GM10248 (cell line): ENCODE results near the gene SIRPG.

Experiments used
- CTCF ChIA-PET: fragments of 300-600 bp; sonication (Branson Sonifier 250); formaldehyde crosslinking; extraction: SDS; loops from one replicate; lab custom pipeline; 2021; ENCODE audit warnings: antibody characterized with exemption; lab: Yijun Ruan, JAX
- POLR2A ChIA-PET: fragments of 350-650 bp; sonication (Branson Sonifier 250); formaldehyde crosslinking; extraction: SDS; loops from one replicate; lab custom pipeline; 2020; ENCODE audit warnings: antibody characterized with exemption; lab: Yijun Ruan, JAX
- DNase-seq: peaks from one replicate; pipeline ENCODE4 v3.0.0; 2012; ENCODE audit errors: extremely low spot score
- CTCF ChIP-seq: IDR thresholded peaks from 2 replicates; pipeline ENCODE4 v1.5.1; 2012; ENCODE audit warnings: mild to moderate bottlenecking, low read depth; ENCODE audit errors: extremely low read depth, missing control alignments, control extremely low read depth

The SIRPG gene

GRCh38 chr20:1666802-1667201 lies 9.2 kb upstream of the SIRPG start:
- CTCF ChIA-PET = interaction anchor here (1.1 kb wide), 1 partner anchor 48 kb away, joined by 3 read pairs; no protein-coding TSS in a partner anchor
- POLR2A ChIA-PET = no interaction called here
- no peak for TF ChIP-seq CTCF

GRCh38 chr20:1665345-1665744 lies 7.8 kb upstream of the SIRPG start:
- ChIA-PET CTCF (interaction anchor here (1.2 to 2.1 kb wide), 6 partner anchors 11 to 131 kb away, joined by 3 to 7 read pairs (median 3); no protein-coding TSS in a partner anchor), POLR2A (no interaction called here)
- DNase-seq = no peak

More at GRCh38 chr20:1666802-1667201, 9.2 kb upstream of the SIRPG start:
- DNase-seq = no peak

GRCh38 chr20:1664911-1665310 lies 7.3 kb upstream of the SIRPG start:
- no peak for TF ChIP-seq CTCF
- peak; percentile 38 for DNase-seq
- ChIA-PET CTCF (interaction anchor here (1.3 to 2.1 kb wide), 3 partner anchors 69 to 131 kb away, joined by 3 to 7 read pairs (median 5); no protein-coding TSS in a partner anchor), POLR2A (no interaction called here)

More at GRCh38 chr20:1665345-1665744, 7.8 kb upstream of the SIRPG start:
- no peak for TF ChIP-seq CTCF

- no peak for TF ChIP-seq CTCF
- CTCF ChIA-PET = interaction anchor here (1.6 kb wide), 1 partner anchor 113 kb away, joined by 5 read pairs; no protein-coding TSS in a partner anchor
- POLR2A ChIA-PET = no interaction called here
- no peak for DNase-seq
Measured at GRCh38 chr20:1663917-1664316, 6.3 kb upstream of the SIRPG start.

GRCh38 chr20:1661542-1662299 lies 4.1 kb upstream of the SIRPG start:
- no peak for TF ChIP-seq CTCF
- CTCF ChIA-PET = no interaction called here
- DNase-seq = no peak
- POLR2A ChIA-PET = no interaction called here

- TF ChIP-seq CTCF = no peak
- ChIA-PET CTCF (interaction anchor here (0.9 kb wide), 1 partner anchor 10 kb away, joined by 3 read pairs; no protein-coding TSS in a partner anchor), POLR2A (no interaction called here)
- no peak for DNase-seq
Measured at GRCh38 chr20:1660246-1660645, 2.7 kb upstream of the SIRPG start.
